DND-41 (cell line): ENCODE results near the gene PTTG2.
A peak's percentile ranks its signal among the peaks of the same experiment; 100 is the strongest.

Source experiments
- EZH2 ChIP-seq: IDR thresholded peaks from 3 replicates; pipeline ENCODE4 v1.6.1; 2012; ENCODE audit warnings: borderline replicate concordance, low read depth, mild to moderate bottlenecking, moderate library complexity, low read length, inconsistent platforms; ENCODE audit not compliant: severe bottlenecking
- TF ChIP-seq, protein P1 (sequence below): IDR thresholded peaks from 2 replicates; pipeline ENCODE4 v1.5.1; 2012; ENCODE audit warnings: borderline replicate concordance, low read length, moderate library complexity, mild to moderate bottlenecking; ENCODE audit not compliant: poor library complexity, severe bottlenecking; ENCODE audit errors: extremely low read depth

DNA sequence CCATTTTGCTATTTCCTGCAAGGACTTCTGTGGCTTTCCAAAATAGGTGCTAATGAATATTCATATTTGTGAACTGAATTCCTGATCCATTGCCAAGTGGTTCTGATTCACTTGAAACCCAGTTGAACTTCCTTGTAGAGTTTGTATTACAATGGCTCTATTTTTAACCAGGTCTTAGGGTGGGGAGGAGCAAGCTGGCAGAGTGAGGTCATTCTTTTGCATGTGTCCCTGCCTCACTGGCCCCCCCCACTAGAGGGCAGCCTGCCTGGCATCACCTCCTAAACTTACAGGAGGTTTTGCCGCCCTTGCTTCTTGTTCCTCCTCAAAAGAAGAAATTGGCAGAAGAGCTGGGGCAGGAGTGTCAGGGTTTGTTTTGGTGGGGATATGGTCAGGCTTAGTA is 10.5 kb downstream of the PTTG2 start:
- TF ChIP-seq, protein P1, sequence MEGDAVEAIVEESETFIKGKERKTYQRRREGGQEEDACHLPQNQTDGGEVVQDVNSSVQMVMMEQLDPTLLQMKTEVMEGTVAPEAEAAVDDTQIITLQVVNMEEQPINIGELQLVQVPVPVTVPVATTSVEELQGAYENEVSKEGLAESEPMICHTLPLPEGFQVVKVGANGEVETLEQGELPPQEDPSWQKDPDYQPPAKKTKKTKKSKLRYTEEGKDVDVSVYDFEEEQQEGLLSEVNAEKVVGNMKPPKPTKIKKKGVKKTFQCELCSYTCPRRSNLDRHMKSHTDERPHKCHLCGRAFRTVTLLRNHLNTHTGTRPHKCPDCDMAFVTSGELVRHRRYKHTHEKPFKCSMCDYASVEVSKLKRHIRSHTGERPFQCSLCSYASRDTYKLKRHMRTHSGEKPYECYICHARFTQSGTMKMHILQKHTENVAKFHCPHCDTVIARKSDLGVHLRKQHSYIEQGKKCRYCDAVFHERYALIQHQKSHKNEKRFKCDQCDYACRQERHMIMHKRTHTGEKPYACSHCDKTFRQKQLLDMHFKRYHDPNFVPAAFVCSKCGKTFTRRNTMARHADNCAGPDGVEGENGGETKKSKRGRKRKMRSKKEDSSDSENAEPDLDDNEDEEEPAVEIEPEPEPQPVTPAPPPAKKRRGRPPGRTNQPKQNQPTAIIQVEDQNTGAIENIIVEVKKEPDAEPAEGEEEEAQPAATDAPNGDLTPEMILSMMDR: peak; percentile 61
- TF ChIP-seq EZH2: no peak
